HepG2 (cell line): Measurements from ENCODE around the gene PIP5K1C. TPM values are rescaled to one million over a fixed set of nuclear protein-coding genes. Genes with fewer than 3 reads are reported as not detected.

Experiments
- ATAC-seq: fragments of 200-7000 bp; cut with Tn5 transposase; 3 replicates; pipeline ENCODE4 v1.9.1; 2020; ENCODE audit warnings: mild to moderate bottlenecking, moderate library complexity
- BruUV-seq: library from RNA; stranded (reverse); fragments of 400-500 nt; replicated peaks from 2 replicates; lab custom pipeline; 2021; lab: Mats Ljungman, UMichigan
- CTCF ChIA-PET: fragments of 300-600 bp; formaldehyde crosslinking; extraction: SDS; loops from one replicate; lab custom pipeline; 2021; ENCODE audit warnings: low total read pairs, inconsistent platforms, low intra/inter-chr PET ratio; lab: Yijun Ruan, JAX
- POLR2A ChIA-PET: fragments of 350-600 bp; sonication (Branson Sonifier 250); formaldehyde crosslinking; loops from one replicate; lab custom pipeline; 2020; ENCODE audit warnings: antibody characterized with exemption, inconsistent platforms; lab: Yijun Ruan, JAX
- DNase-seq: peaks from one replicate; pipeline ENCODE4 v3.0.0-alpha.2; 2015; ENCODE audit warnings: low spot score
- FAIRE-seq: peaks from 3 replicates; lab custom pipeline; 2011; peaks lifted over from hg19 to GRCh38; lab: Jason Lieb, UNC
- H2AFZ ChIP-seq: one replicate; pipeline ENCODE4 v1.6.1; 2011; ENCODE audit warnings: low read length, inconsistent platforms
- H3K27ac ChIP-seq: fragments of 300-600 bp; 3 replicates; pipeline ENCODE4 v1.8.0; 2011; ENCODE audit warnings: mixed run types, mild to moderate bottlenecking, mixed read lengths, low read length, inconsistent platforms; ENCODE audit not compliant: insufficient read depth; ENCODE audit errors: extremely low read length
- H3K27me3 ChIP-seq, 2 experiments: fragments of 200-600 bp in 1 of 2; 2 replicates in 1 of 2; 3 replicates in 1 of 2; pipeline versions ENCODE4 v1.6.0 to v1.8.0; 2011; ENCODE audit warnings: low read length in 2 of 2, mild to moderate bottlenecking in 2 of 2, moderate library complexity in 2 of 2, inconsistent platforms in 1 of 2; ENCODE audit not compliant: insufficient read depth in 2 of 2, control insufficient read depth in 1 of 2
- H3K36me3 ChIP-seq, 2 experiments: fragments of 200-600 bp in 1 of 2; replicated peaks in 1 of 2; 2 replicates in 1 of 2; 3 replicates in 1 of 2; pipeline versions ENCODE4 v1.5.1 to v1.8.0; 2011; ENCODE audit warnings: low read length in 2 of 2, inconsistent platforms in 1 of 2; ENCODE audit not compliant: insufficient read depth in 2 of 2, control insufficient read depth in 1 of 2
- H3K4me1 ChIP-seq: 2 replicates; pipeline ENCODE4 v1.5.1; 2012; ENCODE audit warnings: low read length, inconsistent platforms; ENCODE audit not compliant: insufficient read depth
- H3K4me2 ChIP-seq: 2 replicates; pipeline ENCODE4 v1.6.0; 2011; ENCODE audit warnings: low read depth, low read length, inconsistent platforms
- H3K4me3 ChIP-seq, 3 experiments: fragments of 200-600 bp in 1 of 3; sonication (generic), shearing (Covaris generic) in 1 of 3; replicated peaks in 1 of 3; 2 replicates each; pipeline ENCODE4 v1.5.1; 2011 to 2016; ENCODE audit warnings: low read length in 3 of 3, inconsistent platforms in 2 of 3, low read depth in 2 of 3, mild to moderate bottlenecking in 2 of 3, control low read depth in 1 of 3, mixed read lengths in 1 of 3; ENCODE audit not compliant: insufficient read depth in 1 of 3
- H3K79me2 ChIP-seq: one replicate; pipeline ENCODE4 v1.6.1; 2011; ENCODE audit warnings: low read length, inconsistent platforms; ENCODE audit not compliant: insufficient read depth
- H3K9ac ChIP-seq: 2 replicates; pipeline ENCODE4 v1.6.0; 2011; ENCODE audit warnings: mild to moderate bottlenecking, low read depth, low read length, inconsistent platforms; ENCODE audit not compliant: insufficient read depth
- H3K9me3 ChIP-seq: 2 replicates; pipeline ENCODE4 v1.5.1; 2012; ENCODE audit warnings: mild to moderate bottlenecking, low read length
- H4K20me1 ChIP-seq: 2 replicates; pipeline ENCODE4 v1.6.0; 2011; ENCODE audit warnings: inconsistent platforms, mild to moderate bottlenecking, low read length, moderate library complexity; ENCODE audit not compliant: insufficient read depth
- CHD4 ChIP-seq: fragments of 200-600 bp; sonication (generic); IDR thresholded peaks from 2 replicates; pipeline ENCODE4 v1.7.0; 2017; ENCODE audit warnings: mild to moderate bottlenecking, low read length, borderline replicate concordance
- DZIP1 ChIP-seq: sonication (generic); formaldehyde crosslinking; IDR thresholded peaks from 2 replicates; pipeline ENCODE4 v1.5.0; 2020; ENCODE audit warnings: mild to moderate bottlenecking, missing genetic modification reagents
- HNRNPLL ChIP-seq: fragments of 200-400 bp; formaldehyde crosslinking; IDR thresholded peaks from 2 replicates; pipeline ENCODE4 v1.6.1; 2017; ENCODE audit warnings: mild to moderate bottlenecking, low read depth, low read length; ENCODE audit not compliant: poor library complexity, severe bottlenecking
- NR2F2 ChIP-seq: IDR thresholded peaks from 2 replicates; pipeline ENCODE4 v1.6.1; 2012; ENCODE audit warnings: low read depth, inconsistent platforms, borderline replicate concordance
- RFXAP ChIP-seq: sonication (generic); formaldehyde crosslinking; IDR thresholded peaks from 2 replicates; pipeline ENCODE4 v1.4.0; 2020; ENCODE audit warnings: missing genetic modification reagents, borderline replicate concordance
- RXRB ChIP-seq: IDR thresholded peaks from 2 replicates; pipeline ENCODE4 v1.6.1; 2016; ENCODE audit warnings: borderline replicate concordance, missing genetic modification reagents, missing compliant biosample characterization
- SOX13 ChIP-seq, 3 experiments: fragments of 450-650 bp in 1 of 3; sonication (generic) in 1 of 3; formaldehyde crosslinking in 1 of 3; IDR thresholded peaks in 2 of 3; conservative IDR thresholded peaks in 1 of 3; 2 replicates each; pipeline versions ENCODE4 v1.5.0 to v1.6.1; 2016 to 2020; ENCODE audit warnings: antibody characterized with exemption in 1 of 3, mild to moderate bottlenecking in 1 of 3, missing compliant biosample characterization in 1 of 3, missing genetic modification reagents in 1 of 3, moderate library complexity in 1 of 3
- TBP ChIP-seq: sonication (generic); formaldehyde crosslinking; IDR thresholded peaks from 2 replicates; pipeline ENCODE4 v1.5.0; 2020; ENCODE audit warnings: missing genetic modification reagents
- ZHX2 ChIP-seq, 2 experiments: sonication (generic) in 1 of 2; formaldehyde crosslinking in 1 of 2; IDR thresholded peaks; 2 replicates each; pipeline versions ENCODE4 v1.6.1 to v1.9.0; 2014 to 2022; ENCODE audit warnings: antibody characterized with exemption in 1 of 2, borderline replicate concordance in 1 of 2, inconsistent platforms in 1 of 2, low read depth in 1 of 2, missing genetic modification reagents in 1 of 2
- ZNF121 ChIP-seq: sonication (generic); formaldehyde crosslinking; IDR thresholded peaks from 2 replicates; pipeline ENCODE4 v1.5.0; 2020; ENCODE audit warnings: mild to moderate bottlenecking, missing genetic modification reagents
- ZNF329 ChIP-seq: sonication (generic); formaldehyde crosslinking; IDR thresholded peaks from 2 replicates; pipeline ENCODE4 v1.9.0; 2021; ENCODE audit warnings: low read depth, mild to moderate bottlenecking, missing genetic modification reagents
- ZNF414 ChIP-seq: sonication (generic); formaldehyde crosslinking; IDR thresholded peaks from 2 replicates; pipeline ENCODE4 v1.5.0; 2020; ENCODE audit warnings: missing genetic modification reagents
- ZNF740 ChIP-seq: sonication (generic); formaldehyde crosslinking; IDR thresholded peaks from 2 replicates; pipeline ENCODE4 v1.4.0; 2020; ENCODE audit warnings: missing genetic modification reagents
- WGBS: methylation state at CpG from one replicate; pipeline ENCODE4 v1.1.6; 2017; ENCODE audit warnings: low lambda C conversion rate; 5-methylcytosine and 5-hydroxymethylcytosine counted together
- in situ Hi-C: cut with HindIII; loops from 2 replicates; pipeline ENCODE4 v1.10.0; 2017; ENCODE audit warnings: low pct_unique_long_range_greater_than_20kb; ENCODE audit not compliant: extremely low pct_ligation_motif_present
- intact Hi-C: fragments of 100-400 bp; cut with micrococcal nuclease; formaldehyde crosslinking; loops from one replicate; pipeline ENCODE4 v1.10.0; 2022; ENCODE audit not compliant: unreplicated experiment
- polyA plus RNA-seq, 8 experiments: library from polyadenylated mRNA; depleted of rRNA in 3 of 8; stranded (reverse) in 7 of 8; unstranded in 1 of 8; fragments of >200 nt; fragmentation: Illumina TruSeq in 4 of 8; extraction: Trizol in 4 of 8; gene quantifications; 2 replicates each; pipeline versions ENCODE4 v1.2.1 to v1.2.3, GENCODE V29; 2011 to 2016; ENCODE audit warnings: low read depth in 4 of 8, missing spikeins in 1 of 8, mixed read lengths in 1 of 8; ENCODE audit not compliant: insufficient read depth in 1 of 8
- total RNA-seq, 5 experiments: library from RNA; depleted of rRNA; stranded (reverse); fragments of >200 nt; fragmentation: Illumina TruSeq; extraction: Trizol; gene quantifications; 2 replicates each; pipeline ENCODE4 v1.2.3, GENCODE V29; 2016; ENCODE audit warnings: low read depth in 1 of 5

Gene PIP5K1C
- total and polyA plus RNA-seq, 2 of the 13 experiments (the other 11 are each of a cell fraction or from before 2014, with no cell fraction given): 3.6 to 4.3 TPM

DNA sequence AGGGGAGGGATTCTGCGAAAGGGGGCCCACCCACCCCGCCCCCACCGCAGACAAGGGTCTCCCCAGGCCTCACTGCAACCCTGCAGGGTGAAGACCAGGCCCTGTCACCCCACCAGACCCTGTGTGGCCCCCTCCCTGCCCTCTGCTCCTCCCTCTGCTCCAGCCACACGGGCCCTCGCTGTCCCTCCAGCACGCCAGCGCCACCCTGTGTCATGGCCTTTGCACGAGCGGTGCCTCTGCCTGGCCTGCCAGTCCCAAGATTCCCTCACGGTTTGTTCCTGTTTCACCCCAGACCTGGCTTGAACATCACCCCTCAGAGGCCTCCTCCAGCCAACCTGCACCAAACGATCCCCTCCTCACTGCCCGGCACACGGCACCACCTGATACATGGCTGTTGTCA is 27.3 kb downstream of the PIP5K1C start (continued):
- TF ChIP-seq RFXAP (CRISPR knock-in tag) (no peak), TBP (CRISPR knock-in tag) (no peak), NR2F2 (no peak), CHD4 (no peak), HNRNPLL (no peak), DZIP1 (CRISPR knock-in tag) (no peak), ZNF121 (CRISPR knock-in tag) (no peak)

GRCh38 chr19:3672575-3672948 is 27.7 kb downstream of the PIP5K1C start:
- Histone ChIP-seq H3K79me2 (no peaks in the 10 kb centered on the region), H3K9me3 (no peaks in the 10 kb centered on the region), H3K9ac (no peak overlapping the region), H3K4me3 (no peak overlapping the region), H3K27ac (no peak overlapping the region), H3K4me1 (peaks cover 21% of the 10 kb centered on the region), H3K27me3 (no peaks in the 10 kb centered on the region), H3K4me2 (no peak overlapping the region), H3K36me3 (no peaks in the 10 kb centered on the region; a peak in 1 of 5 replicates), H4K20me1 (no peaks in the 10 kb centered on the region), H2AFZ (no peak overlapping the region)
- CTCF ChIA-PET: no interaction called here
- WGBS: 96% methylated on average over 8 of the region's 8 CpGs
- no peak for ATAC-seq
- intact Hi-C loops: no loop called here
- no peak for FAIRE-seq
- in situ Hi-C loops: no loop called here
- POLR2A ChIA-PET: no interaction called here
- BruUV-seq: no TSS peak
- no peak for DNase-seq
- TF ChIP-seq ZNF740 (no peak), SOX13 (IDR thresholded peaks at IDR 0.05) (no peak), SOX13 (CRISPR knock-in tag; conservative IDR thresholded peaks at IDR 0.05 in 1 of 2, IDR thresholded peaks at IDR 0.05 in 1 of 2) (no peak), RXRB (CRISPR knock-in tag) (no peak), ZNF414 (no peak), ZHX2 (IDR thresholded peaks at IDR 0.05; ENCODE audit: low read depth) (no peak), ZHX2 (CRISPR knock-in tag; IDR thresholded peaks at IDR 0.05; ENCODE audit: borderline replicate concordance) (no peak), ZNF329 (CRISPR knock-in tag) (no peak)
